HEK293T (cell line): ENCODE data around the gene DDX47.

Source experiments
- FOXM1 ChIP-seq: fragments of 450-650 bp; IDR thresholded peaks from 2 replicates; pipeline ENCODE4 v1.6.1; 2017; ENCODE audit warnings: mild to moderate bottlenecking, borderline replicate concordance
- HDGF ChIP-seq: fragments of 450-650 bp; IDR thresholded peaks from 2 replicates; pipeline ENCODE4 v1.6.1; 2017; ENCODE audit warnings: antibody characterized with exemption, borderline replicate concordance

GRCh38 chr12:12812618-12813119 is 477 bp upstream of the DDX47 start:
- TF ChIP-seq HDGF = no peak
- TF ChIP-seq FOXM1 = no peak
